ENCODE measurements around the gene PFDN5. TPM values are rescaled to one million over a fixed set of nuclear protein-coding genes. Genes with fewer than 3 reads are reported as not detected.
"Not testable (repeated sequence)": the region's sequence is repeated elsewhere in the genome, so short reads cannot be mapped to it uniquely, and the experiment has no call there.

PFDN5 gene
- total RNA-seq, 1 experiment from 2014 or later = 291 TPM

- Histone ChIP-seq H3K27ac (no peak overlapping the region), H3K27me3 (ENCODE audit: insufficient read depth, low read depth) (0 out of 2 replicates have a peak, but pooled peaks cover 3% of the 10 kb centered on the region), H3K9me2 (ENCODE audit: insufficient read depth) (no peaks in the 10 kb centered on the region), H3K4me3 (no peak overlapping the region), H2AFZ (no peak overlapping the region), H4K20me1 (ENCODE audit: insufficient read depth) (no peaks in the 10 kb centered on the region), H3K4me2 (no peak overlapping the region), H3K79me2 (ENCODE audit: low read depth) (no peaks in the 10 kb centered on the region), H3K36me3 (ENCODE audit: low read depth) (no peaks in the 10 kb centered on the region), H3F3A (ENCODE audit: insufficient read depth, low read depth) (peaks cover 9% of the 10 kb centered on the region), H3K9me3 (ENCODE audit: insufficient read depth, low read depth) (no peaks in the 10 kb centered on the region), H3K4me1 (replicated peaks; ENCODE audit: insufficient read depth) (no peaks in the 10 kb centered on the region; the same call in 1 of the 2 replicates)
- ChIA-PET CTCF (interaction anchor here (1.0 to 1.4 kb wide), 2 partner anchors 94 to 178 kb away, joined by 3 to 5 read pairs; no protein-coding TSS in a partner anchor), POLR2A (ENCODE audit: unreplicated experiment) (interaction anchor here (0.6 kb wide), 1 partner anchor 88 kb away, joined by 3 read pairs; no protein-coding TSS in a partner anchor)
- BruUV-seq (replicated peaks) = no TSS peak
- no peak for TF ChIP-seq EZH2 (IDR thresholded peaks at IDR 0.05; ENCODE audit: low read depth)
- TF ChIP-seq, protein P1, sequence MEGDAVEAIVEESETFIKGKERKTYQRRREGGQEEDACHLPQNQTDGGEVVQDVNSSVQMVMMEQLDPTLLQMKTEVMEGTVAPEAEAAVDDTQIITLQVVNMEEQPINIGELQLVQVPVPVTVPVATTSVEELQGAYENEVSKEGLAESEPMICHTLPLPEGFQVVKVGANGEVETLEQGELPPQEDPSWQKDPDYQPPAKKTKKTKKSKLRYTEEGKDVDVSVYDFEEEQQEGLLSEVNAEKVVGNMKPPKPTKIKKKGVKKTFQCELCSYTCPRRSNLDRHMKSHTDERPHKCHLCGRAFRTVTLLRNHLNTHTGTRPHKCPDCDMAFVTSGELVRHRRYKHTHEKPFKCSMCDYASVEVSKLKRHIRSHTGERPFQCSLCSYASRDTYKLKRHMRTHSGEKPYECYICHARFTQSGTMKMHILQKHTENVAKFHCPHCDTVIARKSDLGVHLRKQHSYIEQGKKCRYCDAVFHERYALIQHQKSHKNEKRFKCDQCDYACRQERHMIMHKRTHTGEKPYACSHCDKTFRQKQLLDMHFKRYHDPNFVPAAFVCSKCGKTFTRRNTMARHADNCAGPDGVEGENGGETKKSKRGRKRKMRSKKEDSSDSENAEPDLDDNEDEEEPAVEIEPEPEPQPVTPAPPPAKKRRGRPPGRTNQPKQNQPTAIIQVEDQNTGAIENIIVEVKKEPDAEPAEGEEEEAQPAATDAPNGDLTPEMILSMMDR (conservative IDR thresholded peaks at IDR 0.05) = peak; percentile 71
- no peak for DNase-seq
- intact Hi-C loops (cut with micrococcal nuclease; ENCODE audit: unreplicated experiment) = loop anchor here (1.0 to 10.0 kb wide), 3 partner anchors 181 to 877 kb away; no protein-coding TSS in a partner anchor
Observed at GRCh38 chr12:53327435-53328042, 32.2 kb downstream of the PFDN5 start.

DNA sequence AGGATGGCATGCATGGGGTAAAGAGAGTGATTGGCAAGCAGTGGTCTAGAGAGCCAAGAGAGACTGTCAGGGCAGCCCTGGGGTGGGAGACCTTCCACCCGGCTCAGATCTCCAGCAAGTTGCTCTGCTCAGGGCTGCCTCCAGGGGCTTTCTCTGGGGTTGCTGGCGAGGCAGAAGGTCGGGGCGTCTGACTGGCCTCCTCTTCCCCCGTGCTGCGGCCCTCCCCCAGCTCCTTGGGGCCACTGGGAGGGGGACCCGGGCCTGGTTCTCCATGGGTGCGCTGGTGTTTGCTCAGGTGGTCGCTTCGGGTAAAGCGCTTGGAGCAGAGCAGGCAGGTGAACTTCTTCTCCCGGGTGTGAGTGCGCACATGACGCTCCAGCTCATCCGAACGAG is 32.7 kb downstream of the PFDN5 start:
- Histone ChIP-seq H3K4me2 (no peak overlapping the region), H3K4me1 (replicated peaks; ENCODE audit: insufficient read depth) (no peaks in the 10 kb centered on the region; the same call in 1 of the 2 replicates), H4K20me1 (ENCODE audit: insufficient read depth) (no peaks in the 10 kb centered on the region), H3K27ac (no peak overlapping the region), H2AFZ (no peak overlapping the region), H3K27me3 (ENCODE audit: insufficient read depth, low read depth) (0 out of 2 replicates have a peak, but pooled peaks cover 3% of the 10 kb centered on the region), H3K36me3 (ENCODE audit: low read depth) (no peaks in the 10 kb centered on the region), H3K9me3 (ENCODE audit: insufficient read depth, low read depth) (no peaks in the 10 kb centered on the region), H3F3A (ENCODE audit: insufficient read depth, low read depth) (peaks cover 9% of the 10 kb centered on the region), H3K4me3 (no peak overlapping the region), H3K9me2 (ENCODE audit: insufficient read depth) (no peaks in the 10 kb centered on the region), H3K79me2 (ENCODE audit: low read depth) (no peaks in the 10 kb centered on the region)
- POLR2A ChIA-PET (ENCODE audit: unreplicated experiment) = interaction anchor here (0.7 kb wide), 1 partner anchor 25 kb away, joined by 3 read pairs; no protein-coding TSS in a partner anchor
- TF ChIP-seq, protein P1 (conservative IDR thresholded peaks at IDR 0.05) = no peak
- TF ChIP-seq EZH2 (IDR thresholded peaks at IDR 0.05; ENCODE audit: low read depth) = no peak
- BruUV-seq (replicated peaks) = no TSS peak
- intact Hi-C loops (cut with micrococcal nuclease; ENCODE audit: unreplicated experiment) = loop anchor here (10.0 kb wide), 1 partner anchor 877 kb away; no protein-coding TSS in a partner anchor
- CTCF ChIA-PET = no interaction called here
- no peak for DNase-seq

DNA sequence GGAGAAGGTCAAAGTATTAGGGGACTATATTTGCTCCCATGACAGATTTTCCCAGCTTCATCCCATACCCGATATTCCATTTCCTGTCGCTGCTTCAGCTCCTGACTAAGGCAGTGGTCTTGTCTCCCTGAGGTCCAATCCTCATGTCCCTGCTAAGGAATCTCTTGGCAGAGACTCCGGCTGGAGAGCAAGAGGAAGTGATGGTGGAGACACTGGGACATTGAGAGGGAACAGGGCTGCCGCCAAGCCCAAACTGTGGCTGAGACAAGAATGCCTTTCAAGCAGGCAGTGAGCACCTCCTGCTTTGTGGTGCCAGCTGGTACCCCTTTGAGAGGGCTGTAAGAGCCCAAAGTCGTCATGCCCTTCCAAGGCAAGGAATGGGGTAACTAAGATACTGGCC is 35.3 kb downstream of the PFDN5 start:
- H3K27me3 ChIP-seq (ENCODE audit: insufficient read depth, low read depth) = peaks cover 12% of the 10 kb centered on the region; the same call in 1 of the 2 replicates
- ChIA-PET CTCF (no interaction called here), POLR2A (ENCODE audit: unreplicated experiment) (interaction anchor here (0.7 kb wide), 1 partner anchor 1306 kb away, joined by 12 read pairs; no protein-coding TSS in a partner anchor)
- H3K9me2 ChIP-seq (ENCODE audit: insufficient read depth) = no peaks in the 10 kb centered on the region
- no peaks in the 10 kb centered on the region for H3K79me2 ChIP-seq (ENCODE audit: low read depth)
- no peaks in the 10 kb centered on the region for H4K20me1 ChIP-seq (ENCODE audit: insufficient read depth)
- BruUV-seq (replicated peaks) = no TSS peak
- no peak for TF ChIP-seq EZH2 (IDR thresholded peaks at IDR 0.05; ENCODE audit: low read depth)
- TF ChIP-seq, protein P1 (conservative IDR thresholded peaks at IDR 0.05) = no peak
- no peak overlapping the region for H3K4me2 ChIP-seq
- intact Hi-C loops (cut with micrococcal nuclease; ENCODE audit: unreplicated experiment) = no loop called here
- no peak overlapping the region for H2AFZ ChIP-seq
- H3K9me3 ChIP-seq (ENCODE audit: insufficient read depth, low read depth) = no peaks in the 10 kb centered on the region
- H3K27ac ChIP-seq = no peak overlapping the region
- no peaks in the 10 kb centered on the region for H3K36me3 ChIP-seq (ENCODE audit: low read depth)
- no peak for DNase-seq
- no peak overlapping the region for H3K4me3 ChIP-seq
- H3K4me1 ChIP-seq (replicated peaks; ENCODE audit: insufficient read depth) = no peaks in the 10 kb centered on the region
- peaks cover 5% of the 10 kb centered on the region for H3F3A ChIP-seq (ENCODE audit: insufficient read depth, low read depth)

- H3K36me3 ChIP-seq (ENCODE audit: low read depth); H3K4me3 ChIP-seq; H3F3A ChIP-seq (ENCODE audit: insufficient read depth, low read depth); H3K9me3 ChIP-seq (ENCODE audit: insufficient read depth, low read depth); intact Hi-C loops (cut with micrococcal nuclease; ENCODE audit: unreplicated experiment); H2AFZ ChIP-seq; BruUV-seq (replicated peaks); H4K20me1 ChIP-seq (ENCODE audit: insufficient read depth); DNase-seq; H3K4me2 ChIP-seq; H3K27ac ChIP-seq; H3K4me1 ChIP-seq (replicated peaks; ENCODE audit: insufficient read depth); H3K9me2 ChIP-seq (ENCODE audit: insufficient read depth); H3K79me2 ChIP-seq (ENCODE audit: low read depth): not testable (repeated sequence)
- peaks cover 27% of the 10 kb centered on the region for H3K27me3 ChIP-seq (ENCODE audit: insufficient read depth, low read depth)
- ChIA-PET CTCF (interaction anchor here (0.6 to 0.9 kb wide), 2 partner anchors 305 to 460 kb away, joined by 3 to 4 read pairs; no protein-coding TSS in a partner anchor), POLR2A (ENCODE audit: unreplicated experiment) (interaction anchor here (0.6 kb wide), 1 partner anchor 57 kb away, joined by 4 read pairs; no protein-coding TSS in a partner anchor)
Observed at GRCh38 chr12:53332339-53332738, 37.0 kb downstream of the PFDN5 start.
